T-helper 2 cell treated with Interferon-gamma antibody and Interleukin-4, amounts not matched to agents 100 ng/mL and 5 ng/mL, for 36 hours (primary cell): ENCODE results near the gene BPIFB4. TPM values are rescaled to one million over a fixed set of nuclear protein-coding genes. Genes with fewer than 3 reads are reported as not detected.
"Not testable (repeated sequence)": the region's sequence is repeated elsewhere in the genome, so short reads cannot be mapped to it uniquely, and the experiment has no call there.

ENCODE experiments used
- intact Hi-C: fragments of 100-400 bp; cut with micrococcal nuclease; formaldehyde crosslinking; loops from one replicate; pipeline ENCODE4 v1.15.1; 2023
- total RNA-seq: library from RNA; stranded (reverse); gene quantifications from 2 replicates; pipeline ENCODE4 v1.2.3, GENCODE V29; 2022

Gene BPIFB4
- total RNA-seq, 1 donor from 2014 or later: not detected

DNA sequence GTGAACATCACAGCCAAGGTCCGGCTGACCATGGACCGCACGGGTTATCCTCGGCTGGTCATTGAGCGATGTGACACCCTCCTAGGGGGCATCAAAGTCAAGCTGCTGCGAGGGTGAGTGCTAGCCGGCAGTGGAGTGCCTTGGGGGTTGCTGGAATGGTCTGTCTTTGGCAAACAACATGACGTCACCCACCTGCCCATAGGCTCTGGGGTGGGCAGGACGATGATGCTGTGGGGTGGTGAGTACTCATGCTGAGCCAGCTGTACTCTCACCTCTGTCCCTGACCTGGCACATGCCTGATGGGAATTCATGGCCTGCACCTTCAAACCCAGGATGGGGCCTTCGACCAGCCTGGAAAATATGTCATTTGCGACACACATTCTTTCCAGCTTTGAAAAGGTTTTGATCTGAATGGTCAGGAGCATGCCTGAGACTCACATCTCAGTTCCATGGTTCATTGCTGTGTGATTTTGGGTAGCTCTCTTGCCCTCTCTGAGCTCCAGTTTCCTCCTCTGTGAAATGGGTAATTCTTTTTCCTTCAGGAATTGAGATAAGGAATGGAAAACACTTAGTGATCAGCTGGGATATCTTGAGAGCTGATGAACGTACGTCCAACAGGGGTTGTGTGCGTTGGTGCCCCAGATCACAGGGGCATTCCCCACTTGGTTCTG, 6.7 kb downstream of the BPIFB4 start:
- intact Hi-C loops: no loop called here

DNA sequence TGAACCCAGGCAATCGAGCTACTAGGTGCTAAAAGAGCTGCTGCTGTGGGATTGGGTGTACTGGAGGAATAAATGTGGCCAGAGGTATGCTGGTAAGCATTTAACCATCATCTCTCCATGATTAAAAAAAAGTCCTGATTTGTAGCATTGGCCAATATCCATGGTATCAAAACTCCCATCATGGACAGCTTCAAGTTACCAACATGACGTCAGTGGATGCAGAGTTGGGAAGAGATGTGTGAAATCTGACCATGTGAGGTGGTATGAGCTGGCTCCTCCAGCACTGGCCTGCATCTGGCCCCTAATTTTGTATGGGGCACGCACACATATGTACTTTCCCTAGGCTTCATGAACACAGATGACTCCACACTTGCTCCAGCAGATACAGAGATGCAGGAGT, 11.7 kb downstream of the BPIFB4 start:
- intact Hi-C loops: loop anchor here (10.0 kb wide), 1 partner anchor 204 kb away; no protein-coding TSS in a partner anchor

DNA sequence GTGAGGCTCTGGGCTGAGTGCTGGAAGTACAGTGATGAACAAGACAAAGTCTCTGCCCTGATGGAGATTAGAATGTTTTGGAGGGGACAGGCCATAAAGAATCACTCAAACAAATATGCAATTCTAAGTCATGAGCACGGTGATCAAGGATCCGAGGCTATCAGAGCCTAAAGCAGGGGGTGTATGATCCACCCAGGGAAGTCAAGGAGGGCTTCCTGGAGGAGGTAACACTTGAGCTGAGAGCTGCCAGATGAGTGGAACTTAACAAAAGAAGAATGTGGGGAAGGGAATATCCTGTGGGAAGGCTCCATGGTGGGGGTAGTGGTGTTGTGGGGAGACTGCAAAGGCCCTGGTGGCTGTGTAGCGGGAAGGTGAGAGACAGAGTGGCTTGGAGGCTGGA, 12.2 kb downstream of the BPIFB4 start:
- intact Hi-C loops: loop anchor here (10.0 kb wide), 1 partner anchor 203 kb away; no protein-coding TSS in a partner anchor

DNA sequence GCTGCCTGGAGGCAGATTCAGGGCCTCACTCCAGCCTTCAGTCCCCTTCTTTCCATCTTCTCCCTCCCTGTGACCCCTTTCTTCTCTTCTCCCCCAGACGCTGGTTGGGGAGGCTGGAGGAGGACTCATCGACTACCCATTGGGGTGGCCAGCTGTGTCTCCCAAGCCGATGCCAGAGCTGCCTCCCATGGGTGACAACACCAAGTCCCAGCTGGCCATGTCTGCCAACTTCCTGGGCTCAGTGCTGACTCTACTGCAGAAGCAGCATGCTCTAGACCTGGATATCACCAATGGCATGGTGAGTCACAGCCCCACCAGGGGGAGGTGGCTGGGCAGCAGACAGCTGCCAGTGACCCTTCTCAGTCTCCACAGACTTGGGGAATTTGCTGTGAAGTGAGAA, 12.9 kb downstream of the BPIFB4 start:
- intact Hi-C loops: loop anchor here (10.0 kb wide), 1 partner anchor 202 kb away; no protein-coding TSS in a partner anchor

DNA sequence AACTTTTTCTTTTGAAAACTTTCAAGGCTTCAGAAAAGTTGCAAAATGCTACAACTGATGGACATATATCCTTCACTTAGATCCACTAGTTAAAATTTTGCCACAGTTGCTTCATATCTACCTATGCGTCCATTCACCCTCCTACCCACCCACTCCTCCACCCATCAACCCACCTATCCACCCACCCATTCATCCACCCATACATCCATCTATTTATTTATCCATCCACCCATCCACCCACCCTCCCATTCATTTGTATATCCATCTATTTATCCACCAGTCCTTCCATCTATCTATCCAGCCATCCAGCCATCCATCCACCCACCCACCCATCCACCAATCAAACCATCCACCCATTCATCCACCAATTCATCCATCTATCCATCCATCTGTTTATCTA, 13.6 kb downstream of the BPIFB4 start:
- intact Hi-C loops: loop anchor here (10.0 kb wide), 1 partner anchor 202 kb away; no protein-coding TSS in a partner anchor

DNA sequence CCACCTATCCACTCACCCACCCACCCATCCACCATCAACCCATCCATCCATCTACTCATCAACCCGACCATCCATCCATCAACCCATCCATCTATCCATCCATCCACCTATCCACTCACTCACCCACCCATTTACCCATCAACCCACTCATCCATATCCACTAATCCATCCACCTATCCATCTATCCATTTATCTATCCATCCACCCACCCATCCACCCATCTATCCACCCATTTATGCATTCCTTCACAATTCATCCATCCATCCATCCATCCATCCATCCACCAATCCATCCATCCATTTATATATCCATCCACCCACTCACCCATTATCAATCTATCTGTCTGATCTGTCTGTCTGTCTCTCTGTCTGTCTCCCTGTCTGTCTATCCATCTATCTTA, 14.1 kb downstream of the BPIFB4 start:
- intact Hi-C loops: loop anchor here (10.0 kb wide), 1 partner anchor 201 kb away; no protein-coding TSS in a partner anchor

DNA sequence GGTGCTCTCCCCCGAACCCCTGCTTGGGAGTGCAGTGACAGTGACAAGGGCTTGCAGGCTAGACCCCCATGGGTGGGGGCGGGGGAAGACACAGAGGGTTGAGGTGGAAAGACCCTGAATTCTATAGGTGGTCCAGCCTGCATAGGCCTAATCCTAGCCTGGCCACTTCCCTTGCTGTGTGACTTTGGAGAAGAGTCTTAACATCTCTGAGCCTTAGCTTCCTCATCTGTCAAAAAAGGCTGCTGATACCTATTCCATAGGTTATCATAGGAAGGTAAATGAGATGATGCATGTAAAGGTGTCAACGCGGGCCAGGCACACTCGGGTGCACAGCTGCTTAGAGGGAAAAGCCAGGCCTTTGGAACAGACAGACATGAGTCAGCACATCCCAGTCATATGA, 15.8 kb downstream of the BPIFB4 start:
- intact Hi-C loops: loop anchor here (10.0 kb wide), 1 partner anchor 200 kb away; no protein-coding TSS in a partner anchor

DNA sequence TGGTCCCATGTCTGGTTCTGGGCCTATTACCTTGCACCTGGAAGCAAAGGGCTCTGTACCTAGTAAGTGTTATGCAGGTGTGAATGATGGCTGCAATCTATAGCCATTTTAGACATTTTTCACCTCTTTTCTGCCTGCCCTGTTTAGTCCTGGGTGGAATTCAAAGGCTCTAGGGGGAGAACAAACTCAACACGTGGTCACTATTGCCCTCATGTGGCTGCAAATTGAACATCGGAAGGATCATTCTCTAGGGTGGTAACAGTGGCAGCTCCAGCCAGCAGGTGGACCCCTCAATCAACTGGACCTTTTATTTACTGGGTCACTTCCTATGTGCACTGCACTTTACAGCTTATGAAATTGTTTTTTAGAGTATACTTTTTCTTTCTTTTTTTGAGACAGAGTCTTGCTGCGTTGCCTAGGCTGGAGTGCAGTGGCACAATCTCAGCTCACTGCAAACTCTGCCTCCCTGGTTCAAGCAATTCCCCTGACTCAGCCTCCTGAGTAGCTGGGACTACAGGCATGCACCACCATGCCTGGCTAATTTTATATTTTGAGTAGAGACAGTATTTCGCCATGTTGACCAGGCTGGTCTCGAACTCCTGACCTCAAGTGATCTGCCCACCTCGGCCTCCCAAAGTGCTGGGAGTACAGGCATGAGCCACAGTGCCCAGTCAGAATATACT, 16.6 kb downstream of the BPIFB4 start:
- intact Hi-C loops: loop anchor here (1.0 to 10.0 kb wide), 3 partner anchors 194 to 306 kb away; no protein-coding TSS in a partner anchor

DNA sequence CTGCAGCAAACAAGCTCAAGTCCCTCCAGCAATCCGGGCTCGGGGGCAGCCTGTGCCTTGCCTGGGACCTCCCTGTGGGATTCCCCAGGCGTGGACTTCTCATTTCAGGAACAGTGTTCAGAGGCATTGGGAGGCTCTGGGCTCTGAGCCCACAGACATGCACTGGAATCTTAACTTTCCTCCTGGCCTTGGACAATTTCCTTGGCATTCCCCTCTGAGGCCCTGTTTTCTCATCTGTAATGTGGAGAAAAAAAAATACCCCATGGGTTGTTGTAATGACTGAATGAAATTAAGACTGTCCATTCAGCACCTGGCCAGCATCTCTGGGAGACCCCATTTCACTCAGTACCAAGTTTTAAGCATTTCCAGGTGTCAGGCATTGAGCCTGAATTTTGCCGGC, 17.6 kb downstream of the BPIFB4 start:
- intact Hi-C loops: loop anchor here (10.0 kb wide), 1 partner anchor 198 kb away; no protein-coding TSS in a partner anchor

DNA sequence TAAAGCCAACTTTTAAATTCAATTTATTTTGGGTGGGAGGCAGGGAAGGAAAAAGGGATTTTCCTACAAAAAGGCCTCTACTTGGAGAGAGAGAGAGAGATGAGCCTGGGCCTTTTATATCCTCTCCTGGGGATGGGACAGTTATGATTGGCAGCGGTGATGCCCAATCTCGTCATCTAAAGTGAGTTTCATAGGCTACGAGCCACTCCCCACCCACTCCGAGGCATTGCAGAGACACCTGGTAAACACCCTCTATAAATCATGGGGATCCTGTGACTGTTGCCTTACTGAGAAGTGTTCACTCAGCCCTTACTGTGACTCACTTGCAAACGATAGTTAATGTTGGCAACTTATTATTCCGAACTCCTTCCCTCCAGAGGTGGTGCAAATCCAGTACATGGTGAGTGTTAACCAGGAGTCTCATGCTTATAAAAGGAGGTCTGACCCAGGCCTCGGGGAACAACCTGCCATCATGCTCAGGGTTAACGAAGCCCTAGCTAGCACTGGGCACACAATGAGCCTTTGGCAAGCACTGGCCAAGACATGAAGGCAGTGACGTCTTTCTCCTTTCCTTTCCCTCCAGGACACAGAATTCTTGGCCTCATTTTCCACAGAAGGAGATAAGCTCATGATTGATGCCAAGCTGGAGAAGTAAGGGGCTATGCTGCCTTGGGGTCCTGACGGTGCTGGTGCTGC, 20.5 kb downstream of the BPIFB4 start:
- intact Hi-C loops: loop anchor here (10.0 kb wide), 1 partner anchor 195 kb away; no protein-coding TSS in a partner anchor

DNA sequence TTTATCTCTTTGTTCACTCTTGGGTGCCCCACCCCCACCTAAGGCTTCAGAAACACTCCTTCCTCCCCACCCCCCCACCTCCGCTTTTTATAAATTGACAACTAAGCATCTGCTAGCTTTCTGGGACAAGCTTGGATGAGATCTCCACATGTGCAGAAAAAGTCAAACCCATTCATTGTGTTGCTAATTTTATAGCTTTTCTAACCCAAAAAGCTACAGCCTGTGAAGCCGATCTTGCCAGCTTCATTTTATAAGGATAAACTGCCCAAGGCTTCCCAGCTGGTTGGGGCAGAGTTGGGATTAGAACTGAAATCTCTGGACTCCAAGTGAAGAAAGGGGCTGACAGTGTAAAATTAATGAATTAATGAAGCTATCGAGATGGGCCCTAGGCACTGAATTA, 24.1 kb downstream of the BPIFB4 start:
- intact Hi-C loops: no loop called here

DNA sequence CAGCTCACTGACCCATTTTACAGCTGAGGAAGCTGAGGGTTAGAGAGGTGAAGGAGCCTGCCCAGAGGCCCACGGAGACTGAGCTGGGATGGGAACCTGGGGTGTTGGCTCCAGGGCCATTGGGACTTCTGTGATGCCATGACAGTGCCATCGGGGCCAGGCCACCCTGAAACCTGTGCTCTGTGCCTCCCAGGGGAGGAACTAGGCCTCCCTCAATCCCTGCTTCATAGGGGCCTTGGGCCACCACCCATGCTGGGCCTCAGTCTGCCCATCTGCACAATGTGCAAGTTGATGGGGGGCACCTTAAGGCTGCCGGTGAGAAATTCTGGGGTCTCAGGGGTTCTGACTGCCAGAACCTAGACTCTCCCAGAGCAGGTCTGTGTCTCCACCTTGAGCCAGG, 24.9 kb downstream of the BPIFB4 start:
- intact Hi-C loops: no loop called here

DNA sequence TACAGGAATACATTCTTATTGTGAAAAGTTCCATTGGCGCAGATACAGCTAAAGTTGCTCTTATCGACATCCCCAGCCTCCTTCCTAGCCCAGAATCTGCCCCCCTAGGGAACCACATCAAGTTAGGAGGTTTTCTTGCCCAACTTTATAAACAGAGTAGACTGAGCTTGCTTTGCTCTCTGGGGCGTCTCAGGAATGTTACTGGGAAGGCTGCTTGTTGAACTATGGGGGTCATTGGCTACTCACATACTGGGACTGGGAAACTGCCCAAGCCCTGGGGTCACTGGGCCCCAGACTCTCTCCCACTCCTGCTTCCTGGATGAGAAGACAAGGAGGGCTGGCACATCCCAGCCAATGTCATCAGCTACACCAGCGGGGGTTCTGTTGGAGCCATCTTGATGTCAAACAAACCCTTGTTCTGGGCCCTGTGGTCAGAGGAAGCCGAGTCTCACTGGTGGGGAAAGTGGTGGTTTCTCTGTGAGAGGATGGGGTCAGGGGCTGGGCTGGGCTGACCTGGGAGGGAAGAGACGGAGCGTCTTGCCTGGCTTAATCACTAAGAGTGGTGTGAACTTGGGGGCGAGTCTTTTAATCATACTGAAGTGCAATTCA, 26.0 kb downstream of the BPIFB4 start:
- intact Hi-C loops: no loop called here

DNA sequence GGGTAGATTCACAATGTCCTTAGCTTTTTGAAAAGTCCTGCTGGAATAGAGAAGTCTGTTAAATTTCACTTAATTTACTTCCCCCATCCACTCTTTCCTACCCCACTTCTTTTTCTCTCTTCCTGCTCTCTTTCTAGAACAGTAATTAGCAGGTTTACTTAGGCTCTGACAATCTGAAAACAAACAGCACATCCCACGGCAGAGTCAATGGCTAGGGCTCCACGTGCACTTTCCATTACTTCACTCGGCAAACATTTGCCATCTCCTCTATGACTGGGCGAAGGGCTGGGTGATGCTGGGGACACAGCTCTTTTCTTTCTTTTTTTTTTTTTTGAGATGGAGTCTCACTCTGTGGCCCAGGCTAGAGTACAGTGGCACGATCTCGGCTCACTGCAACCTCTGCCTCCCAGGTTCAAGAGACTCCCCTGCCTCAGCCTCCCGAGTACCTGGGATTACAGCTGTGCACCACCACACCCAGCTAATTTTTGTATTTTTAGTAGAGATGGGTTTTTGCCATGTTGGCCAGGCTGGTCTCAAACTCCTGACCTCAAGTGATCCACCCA, 26.7 kb downstream of the BPIFB4 start:
- intact Hi-C loops: not testable (repeated sequence)

DNA sequence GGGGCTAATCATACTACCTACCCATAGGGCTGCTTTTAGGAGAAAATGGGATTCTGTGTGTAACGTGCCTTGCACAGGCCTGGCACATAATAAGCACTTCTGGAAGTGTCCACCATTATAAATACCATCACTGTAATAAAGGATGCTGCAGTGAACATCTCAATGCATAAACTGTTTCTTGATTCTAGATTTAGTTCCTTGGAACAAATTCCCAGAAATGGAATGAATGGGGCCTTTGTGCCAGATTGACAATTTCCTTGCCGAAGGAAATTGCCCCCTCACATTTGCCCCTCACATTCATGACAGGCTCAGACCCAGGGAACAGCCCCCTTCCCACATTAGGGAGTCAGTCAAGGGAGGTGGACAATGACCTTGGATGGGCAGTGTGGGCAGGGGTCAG, 29.2 kb downstream of the BPIFB4 start:
- intact Hi-C loops: no loop called here

DNA sequence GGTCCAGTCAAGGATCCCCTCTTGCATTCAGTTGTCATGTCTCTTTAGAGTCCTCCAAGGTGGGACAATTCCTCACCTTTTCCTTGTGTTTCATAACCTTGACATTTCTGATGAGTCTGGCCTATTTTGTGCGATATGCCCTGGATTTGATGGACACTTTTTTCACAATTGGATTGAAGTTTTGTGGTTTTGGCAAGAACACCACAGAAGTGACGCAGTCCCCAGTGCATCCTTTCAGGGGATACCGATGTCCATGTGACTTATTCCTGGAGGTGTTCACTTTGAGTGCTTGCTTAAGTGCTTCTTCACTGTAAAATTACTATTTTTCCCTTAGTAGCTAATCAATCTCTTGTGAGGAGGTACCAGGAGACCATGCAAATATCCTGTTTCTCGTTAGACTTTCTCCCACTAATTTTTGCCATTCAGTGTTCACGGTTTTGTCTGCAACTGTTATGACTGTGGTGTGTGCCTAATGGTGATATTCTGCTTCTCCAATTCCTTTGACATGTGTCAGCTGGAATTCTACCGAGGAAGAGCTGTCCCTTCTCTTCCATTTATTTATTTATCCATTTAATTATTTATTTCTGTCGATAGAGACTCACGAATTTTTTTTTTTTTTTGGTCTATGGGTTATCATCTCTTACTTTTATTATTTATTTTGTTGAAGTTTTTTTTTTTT, 30.8 kb downstream of the BPIFB4 start:
- intact Hi-C loops: no loop called here

DNA sequence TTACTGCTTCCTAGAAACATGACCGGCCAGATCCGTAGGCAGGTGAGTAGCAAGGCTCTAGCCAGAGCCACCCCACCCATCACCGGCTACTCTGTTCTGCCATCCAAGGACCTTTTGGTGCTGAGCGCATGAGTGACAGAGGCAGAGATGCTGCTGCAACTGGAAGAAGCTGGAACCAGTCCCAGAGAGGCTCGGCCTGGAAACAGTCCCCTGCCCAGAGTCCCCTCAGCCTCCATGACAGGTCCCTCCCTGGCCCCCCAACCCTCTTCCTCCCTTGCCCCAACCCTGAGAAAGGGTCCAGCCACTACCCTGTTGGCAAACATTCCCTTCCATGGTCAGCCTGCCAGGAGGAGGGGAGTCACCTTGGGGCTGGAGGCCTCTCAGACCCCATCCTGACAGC, 31.9 kb downstream of the BPIFB4 start:
- intact Hi-C loops: no loop called here

DNA sequence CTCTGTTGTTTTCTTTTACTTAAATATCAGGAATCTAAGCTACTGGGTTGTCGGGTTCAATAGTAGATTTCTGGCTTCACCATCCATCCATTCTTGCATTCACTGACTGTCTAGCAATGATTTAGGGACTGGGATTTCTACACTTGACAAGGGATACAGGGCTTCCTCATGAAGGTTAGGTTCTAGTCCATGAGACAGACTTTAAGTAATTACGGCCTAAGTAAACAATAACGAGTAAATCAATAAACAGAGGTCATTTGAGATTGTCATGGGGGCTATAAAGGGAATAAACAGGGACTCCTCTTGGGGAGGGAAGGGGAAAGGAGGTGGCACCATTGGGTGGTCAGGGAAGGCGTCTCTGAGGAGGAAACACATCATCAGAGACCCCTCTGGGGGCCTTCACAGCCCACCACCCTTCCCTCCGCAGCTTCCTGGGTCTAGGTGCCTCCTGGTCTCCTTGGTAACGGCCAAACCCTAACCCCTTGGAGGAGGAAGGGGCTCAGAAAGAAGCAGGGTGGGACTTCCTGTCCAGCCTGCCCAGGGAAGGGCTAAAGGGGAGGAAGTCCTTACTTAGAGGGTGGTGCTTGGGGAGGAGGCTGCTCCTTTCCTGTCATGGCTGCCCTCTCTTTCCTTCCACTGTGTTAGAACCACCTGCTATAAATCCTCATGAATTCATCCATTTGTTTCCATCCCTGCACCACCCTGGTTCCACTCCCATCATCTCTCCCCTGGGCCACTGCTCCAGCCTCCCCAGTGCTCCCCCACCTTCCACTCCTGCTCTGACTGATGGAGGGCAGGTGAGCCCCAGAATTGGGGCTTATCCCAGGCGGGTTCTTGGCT, 33.3 kb downstream of the BPIFB4 start:
- intact Hi-C loops: no loop called here

DNA sequence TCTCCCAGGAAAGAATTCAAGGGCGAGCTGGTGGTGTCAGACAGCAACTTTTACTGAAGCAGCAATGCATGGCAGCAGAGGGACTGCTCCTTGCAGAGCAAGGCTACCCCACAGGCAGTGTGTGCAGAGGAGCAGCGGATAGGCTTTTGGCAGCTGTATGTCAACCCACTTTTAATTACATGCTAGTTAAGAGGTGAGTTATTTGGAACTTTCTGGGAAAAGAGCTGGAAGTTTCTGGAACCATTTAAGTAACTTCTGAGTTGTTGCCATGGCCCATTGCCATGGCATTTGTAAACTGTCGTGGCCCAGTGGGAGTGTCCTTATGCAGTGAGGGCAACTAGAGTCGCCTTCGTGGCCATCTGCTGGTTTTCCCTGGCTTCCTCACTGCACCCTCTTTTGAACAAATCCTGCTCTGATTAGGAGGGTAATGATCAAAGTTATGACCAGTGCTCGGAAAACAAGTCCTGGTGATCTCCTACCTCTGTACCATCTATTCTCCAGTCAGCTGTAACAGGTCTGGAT, 34.0 kb downstream of the BPIFB4 start:
- intact Hi-C loops: no loop called here
